AG04450 (cell line): ENCODE measurements around the gene TFG. TPM values are rescaled to one million over a fixed set of nuclear protein-coding genes. Genes with fewer than 3 reads are reported as not detected.
"Not testable (repeated sequence)": the region's sequence is repeated elsewhere in the genome, so short reads cannot be mapped to it uniquely, and the experiment has no call there.

ENCODE experiments used
- CTCF ChIA-PET: fragments of 300-600, 350-600 bp; formaldehyde crosslinking; extraction: SDS; loops from one replicate; lab custom pipeline; 2022; ENCODE audit warnings: antibody characterized with exemption, inconsistent platforms; lab: Charles Lee
- POLR2A ChIA-PET: fragments of 350-600 bp; formaldehyde crosslinking; extraction: SDS; loops from one replicate; lab custom pipeline; 2021; ENCODE audit warnings: antibody characterized with exemption, inconsistent platforms; lab: Yijun Ruan, JAX
- DNase-seq: peaks from one replicate; pipeline ENCODE4 v3.0.0-alpha.2; 2011; ENCODE audit warnings: low read depth, low spot score
- H3K27ac ChIP-seq: one replicate; pipeline ENCODE4 v1.5.1; 2012; ENCODE audit warnings: low read depth, low read length, control low read depth
- H3K27me3 ChIP-seq: one replicate; pipeline ENCODE4 v1.6.0; 2012; ENCODE audit warnings: low read length; ENCODE audit not compliant: control insufficient read depth, insufficient read depth
- H3K4me3 ChIP-seq: 2 replicates; pipeline ENCODE4 v1.5.1; 2011; ENCODE audit warnings: mild to moderate bottlenecking, low read depth, low read length, control low read depth
- H3K9me3 ChIP-seq: 2 replicates; pipeline ENCODE4 v1.5.1; 2012; ENCODE audit warnings: low read length; ENCODE audit not compliant: control insufficient read depth, insufficient read depth
- polyA minus RNA-seq: library from RNA; depleted of rRNA, polyadenylated mRNA; stranded (reverse); fragments of >200 nt; gene quantifications from 2 replicates; pipeline ENCODE4 v1.2.3, GENCODE V29; 2011; rRNA and poly(A)+ RNA removed
- polyA plus RNA-seq: library from polyadenylated mRNA; depleted of rRNA; stranded (reverse); fragments of >200 nt; gene quantifications from 2 replicates; pipeline ENCODE4 v1.2.3, GENCODE V29; 2011; rRNA removed
- TF ChIP-seq, protein P1 (sequence below): IDR thresholded peaks from 2 replicates; pipeline ENCODE4 v1.5.1; 2011; ENCODE audit warnings: low read depth, low read length, control low read depth, inconsistent platforms

The TFG gene
- polyA plus RNA-seq = 96.4 and 99.8 TPM in 2 replicates
- polyA minus RNA-seq = 60.2 and 71.2 TPM in 2 replicates

DNA sequence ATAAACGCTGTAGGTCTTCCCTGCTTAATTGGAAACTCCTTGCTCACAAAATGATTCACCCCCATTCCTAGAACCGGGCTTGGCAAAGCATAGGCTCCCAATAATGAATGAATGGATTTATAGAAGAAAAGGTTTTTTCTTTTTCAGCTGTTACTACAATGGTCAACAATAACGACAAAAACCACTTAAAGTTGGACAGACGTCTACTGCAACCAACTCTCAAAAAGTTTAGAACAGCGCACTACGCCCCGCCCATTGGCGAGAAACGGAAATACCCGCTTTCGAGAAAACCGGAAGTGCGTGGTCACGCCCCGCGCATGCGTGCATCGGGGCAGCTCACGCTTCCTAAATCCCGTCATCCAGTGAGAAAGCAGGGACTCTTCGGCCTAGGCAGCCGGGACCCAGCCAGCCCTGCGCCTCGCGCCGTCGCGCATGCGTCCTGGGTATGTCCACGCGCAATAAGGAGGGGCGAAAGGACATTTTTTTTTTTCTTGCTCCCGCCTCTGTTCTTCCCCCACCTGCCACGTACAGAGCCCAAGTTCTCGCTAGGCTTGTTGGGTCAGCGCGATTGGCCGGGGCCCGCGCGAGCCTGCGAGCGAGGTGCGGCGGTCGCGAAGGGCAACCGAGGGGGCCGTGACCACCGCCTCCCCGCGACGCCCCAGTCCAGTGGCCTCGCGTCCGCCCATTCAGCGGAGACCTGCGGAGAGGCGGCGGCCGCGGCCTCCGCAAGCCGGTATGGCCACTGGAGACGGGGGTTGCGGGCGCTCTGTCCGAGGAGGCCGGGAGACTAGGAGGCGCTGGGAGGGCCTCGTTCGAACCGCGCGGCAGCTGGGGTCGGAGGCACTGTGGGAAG is at the start of gene TFG:
TFG (plus strand) TSS at position 506 of the 853 bp plus-strand sequence. CDS start 4,192 bp downstream, outside the sequence.
- H3K27me3 ChIP-seq = no peaks in the 10 kb centered on the region
- peak; percentile 99 for DNase-seq
- H3K27ac ChIP-seq = peak within 1 kb of the TSS; percentile 92
- CTCF ChIA-PET = interaction anchor here (1.4 to 3.6 kb wide), 2 partner anchors 87 to 246 kb away, joined by 3 to 28 read pairs; no protein-coding TSS in a partner anchor
- POLR2A ChIA-PET = interaction anchor here (0.6 to 0.9 kb wide), 4 partner anchors 64 to 322 kb away, joined by 3 to 6 read pairs (median 3); no protein-coding TSS in a partner anchor
- H3K4me3 ChIP-seq = peak within 1 kb of the TSS; percentile 87
- H3K9me3 ChIP-seq = no peaks in the 10 kb centered on the region; the same call in 1 of the 2 replicates
- TF ChIP-seq, protein P1, sequence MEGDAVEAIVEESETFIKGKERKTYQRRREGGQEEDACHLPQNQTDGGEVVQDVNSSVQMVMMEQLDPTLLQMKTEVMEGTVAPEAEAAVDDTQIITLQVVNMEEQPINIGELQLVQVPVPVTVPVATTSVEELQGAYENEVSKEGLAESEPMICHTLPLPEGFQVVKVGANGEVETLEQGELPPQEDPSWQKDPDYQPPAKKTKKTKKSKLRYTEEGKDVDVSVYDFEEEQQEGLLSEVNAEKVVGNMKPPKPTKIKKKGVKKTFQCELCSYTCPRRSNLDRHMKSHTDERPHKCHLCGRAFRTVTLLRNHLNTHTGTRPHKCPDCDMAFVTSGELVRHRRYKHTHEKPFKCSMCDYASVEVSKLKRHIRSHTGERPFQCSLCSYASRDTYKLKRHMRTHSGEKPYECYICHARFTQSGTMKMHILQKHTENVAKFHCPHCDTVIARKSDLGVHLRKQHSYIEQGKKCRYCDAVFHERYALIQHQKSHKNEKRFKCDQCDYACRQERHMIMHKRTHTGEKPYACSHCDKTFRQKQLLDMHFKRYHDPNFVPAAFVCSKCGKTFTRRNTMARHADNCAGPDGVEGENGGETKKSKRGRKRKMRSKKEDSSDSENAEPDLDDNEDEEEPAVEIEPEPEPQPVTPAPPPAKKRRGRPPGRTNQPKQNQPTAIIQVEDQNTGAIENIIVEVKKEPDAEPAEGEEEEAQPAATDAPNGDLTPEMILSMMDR = no peak

DNA sequence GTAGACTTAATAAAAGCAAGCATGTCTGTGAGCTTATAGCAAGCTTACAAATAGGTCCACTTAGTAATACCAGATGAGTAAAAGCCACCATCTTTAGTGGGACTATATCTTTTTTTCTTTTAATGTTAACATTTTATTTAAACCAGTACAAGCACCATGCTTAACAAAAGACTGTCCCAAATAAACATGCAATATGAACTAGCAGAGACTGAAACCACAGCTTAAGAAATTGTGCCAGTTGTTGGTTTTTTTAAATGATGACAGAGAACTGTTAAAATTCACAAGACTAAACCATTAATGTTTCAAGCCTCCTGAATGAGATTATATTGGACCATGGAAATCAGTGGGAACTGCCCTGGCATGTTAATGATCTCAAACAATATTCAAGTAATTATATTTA is 48.0 kb upstream of the TFG start:
- POLR2A ChIA-PET, H3K27me3 ChIP-seq, H3K4me3 ChIP-seq, CTCF ChIA-PET, H3K27ac ChIP-seq, H3K9me3 ChIP-seq, DNase-seq: not testable (repeated sequence)

DNA sequence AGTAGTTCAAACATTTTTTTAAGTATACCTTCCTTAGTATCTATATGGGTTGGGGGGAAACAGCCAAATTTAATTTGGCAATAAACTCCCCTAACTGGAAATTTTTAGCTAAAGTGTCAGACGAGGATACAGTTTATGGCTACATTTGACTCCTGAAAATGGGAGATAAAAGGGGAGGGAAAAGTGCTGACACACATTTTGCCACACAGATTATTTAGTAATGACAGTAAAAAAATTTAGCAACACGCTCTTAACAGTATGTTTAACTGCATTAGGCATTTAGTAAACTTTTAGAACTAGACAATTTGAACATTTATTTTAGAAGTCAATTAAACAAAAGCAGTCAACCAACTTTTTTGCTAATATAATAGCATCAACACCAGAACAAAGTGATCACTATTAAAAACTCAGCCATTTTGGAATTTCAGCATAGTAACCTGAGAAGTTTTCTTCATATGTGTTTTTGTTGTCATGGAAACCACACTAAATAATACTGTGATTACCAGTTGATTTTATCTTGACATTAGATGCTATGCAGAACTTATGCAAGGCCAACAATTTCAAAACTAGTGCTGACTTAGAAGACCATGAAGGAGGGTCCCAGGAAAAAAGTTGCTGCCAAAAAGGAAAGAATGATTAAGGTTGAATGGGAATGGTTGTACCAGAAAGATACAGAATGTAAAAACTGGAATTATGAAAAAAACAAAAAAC is 47.0 kb upstream of the TFG start:
- DNase-seq = no peak
- no peak overlapping the region for H3K27ac ChIP-seq
- TF ChIP-seq, protein P1 = no peak
- no peak overlapping the region for H3K4me3 ChIP-seq
- peaks cover 6% of the 10 kb centered on the region for H3K27me3 ChIP-seq
- ChIA-PET POLR2A (no interaction called here), CTCF (no interaction called here)
- H3K9me3 ChIP-seq = no peaks in the 10 kb centered on the region; the same call in 1 of the 2 replicates

DNA sequence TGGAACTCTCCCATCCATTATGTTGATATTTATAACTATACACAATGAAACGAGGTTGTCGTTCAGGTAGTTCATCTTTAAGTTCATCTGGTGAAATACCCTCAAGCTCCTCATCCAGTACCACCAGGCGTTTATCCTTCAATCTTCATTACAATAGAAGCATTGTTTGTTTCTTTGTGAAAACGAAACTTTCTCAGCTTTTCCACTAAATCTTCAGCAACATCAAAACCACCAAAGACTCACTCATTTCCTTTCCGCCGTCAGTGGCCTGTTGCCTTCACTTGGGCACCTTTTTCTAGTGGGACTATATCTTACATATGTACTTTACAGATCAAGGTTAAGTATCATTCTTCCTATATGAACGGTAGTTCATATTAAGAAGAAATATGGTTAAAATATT is 44.1 kb upstream of the TFG start:
- ChIA-PET CTCF (no interaction called here), POLR2A (interaction anchor here (0.7 kb wide), 1 partner anchor 439 kb away, joined by 5 read pairs; no protein-coding TSS in a partner anchor)
- peaks cover 2% of the 10 kb centered on the region for H3K27me3 ChIP-seq
- no peak overlapping the region for H3K4me3 ChIP-seq
- no peak for DNase-seq
- TF ChIP-seq, protein P1 = no peak
- H3K9me3 ChIP-seq = no peaks in the 10 kb centered on the region; the same call in 1 of the 2 replicates
- H3K27ac ChIP-seq = no peak overlapping the region

DNA sequence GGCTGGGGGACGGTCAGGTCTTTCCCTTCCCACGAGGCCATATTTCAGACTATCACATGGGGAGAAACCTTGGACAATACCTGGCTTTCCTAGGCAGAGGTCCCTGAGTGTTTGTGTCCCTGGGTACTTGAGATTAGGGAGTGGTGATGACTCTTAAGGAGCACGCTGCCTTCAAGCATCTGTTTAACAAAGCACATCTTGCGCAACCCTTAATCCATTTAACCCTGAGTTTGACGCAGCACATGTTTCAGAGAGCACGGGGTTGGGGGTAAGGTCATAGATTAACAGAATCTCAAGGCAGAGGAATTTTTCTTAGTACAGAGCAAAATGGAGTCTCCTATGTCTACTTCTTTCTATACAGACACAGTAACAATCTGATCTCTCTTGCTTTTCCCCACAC is 42.6 kb upstream of the TFG start:
- H3K27me3 ChIP-seq, DNase-seq, H3K9me3 ChIP-seq, H3K27ac ChIP-seq, CTCF ChIA-PET, POLR2A ChIA-PET, H3K4me3 ChIP-seq: not testable (repeated sequence)

DNA sequence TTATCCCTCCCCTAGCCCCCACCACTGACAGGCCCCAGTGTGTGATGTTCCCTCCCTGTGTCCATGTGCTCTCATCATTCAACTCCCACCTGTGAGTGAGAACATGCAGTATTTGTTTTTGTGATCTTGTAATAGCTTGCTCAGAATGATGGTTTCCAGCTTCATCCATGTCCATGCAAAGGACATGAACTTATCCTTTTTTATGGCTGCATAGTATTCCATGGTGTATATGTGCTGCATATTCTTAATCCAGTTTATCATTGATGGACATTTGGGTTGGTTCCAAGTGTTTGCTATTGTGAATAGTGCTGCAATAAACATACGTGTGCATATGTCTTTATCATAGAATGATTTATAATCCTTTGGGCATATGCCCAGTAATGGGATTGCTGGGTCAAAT is 42.0 kb upstream of the TFG start:
- H3K27ac ChIP-seq, POLR2A ChIA-PET, DNase-seq, CTCF ChIA-PET, H3K4me3 ChIP-seq, H3K9me3 ChIP-seq, H3K27me3 ChIP-seq: not testable (repeated sequence)

DNA sequence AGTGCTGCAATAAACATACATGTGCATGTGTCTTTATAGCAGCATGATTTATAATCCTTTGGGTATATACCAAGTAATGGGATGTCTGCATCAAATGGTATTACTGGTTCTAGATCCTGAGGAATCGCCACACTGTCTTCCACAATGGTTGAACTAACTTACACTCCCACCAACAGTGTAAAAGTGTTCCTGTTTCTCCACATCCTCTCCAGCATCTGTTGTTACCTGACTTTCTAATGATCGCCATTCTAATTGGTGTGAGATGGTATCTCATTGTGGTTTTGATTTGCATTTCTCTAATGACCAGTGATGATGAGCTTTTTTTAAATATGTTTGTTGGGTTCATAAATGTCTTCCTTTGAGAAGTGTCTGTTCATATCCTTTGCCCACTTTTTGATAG is 38.3 kb upstream of the TFG start:
- H3K27me3 ChIP-seq, DNase-seq, POLR2A ChIA-PET, CTCF ChIA-PET, H3K27ac ChIP-seq, H3K4me3 ChIP-seq, H3K9me3 ChIP-seq: not testable (repeated sequence)
